Trophoblast cell (in vitro differentiated cells and primary cell): Measurements from ENCODE around the gene PLCB2.

Experiments
- DNase-seq, 2 donors: peaks; one replicate each; pipeline ENCODE4 v3.0.0-alpha.2; 2016
- H2AFZ ChIP-seq: 2 replicates; pipeline ENCODE4 v1.6.1; 2013; ENCODE audit warnings: low read length, moderate library complexity, mild to moderate bottlenecking; ENCODE audit not compliant: insufficient read depth, poor library complexity
- H2AK5ac ChIP-seq: 2 replicates; pipeline ENCODE4 v1.6.1; 2013; ENCODE audit warnings: mild to moderate bottlenecking, low read length
- H2BK120ac ChIP-seq: 2 replicates; pipeline ENCODE4 v1.6.1; 2013; ENCODE audit warnings: low read length, mild to moderate bottlenecking, moderate library complexity; ENCODE audit not compliant: insufficient read depth, poor library complexity
- H2BK12ac ChIP-seq: 2 replicates; pipeline ENCODE4 v1.6.1; 2013; ENCODE audit warnings: mild to moderate bottlenecking, low read length, moderate library complexity
- H2BK5ac ChIP-seq: 2 replicates; pipeline ENCODE4 v1.6.1; 2013; ENCODE audit warnings: low read length, low read depth, moderate library complexity, mild to moderate bottlenecking; ENCODE audit not compliant: poor library complexity
- H3K14ac ChIP-seq: 2 replicates; pipeline ENCODE4 v1.6.1; 2013; ENCODE audit warnings: mild to moderate bottlenecking, low read length
- H3K18ac ChIP-seq: 2 replicates; pipeline ENCODE4 v1.6.1; 2013; ENCODE audit warnings: mild to moderate bottlenecking, low read length
- H3K23ac ChIP-seq: 2 replicates; pipeline ENCODE4 v1.6.1; 2013; ENCODE audit warnings: low read length
- H3K27ac ChIP-seq: 2 replicates; pipeline ENCODE4 v1.5.1; 2013; ENCODE audit warnings: low read depth, mild to moderate bottlenecking, inconsistent platforms, low read length, moderate library complexity
- H3K27me3 ChIP-seq: 2 replicates; pipeline ENCODE4 v1.6.1; 2013; ENCODE audit warnings: inconsistent platforms, mild to moderate bottlenecking, low read length, moderate library complexity; ENCODE audit not compliant: insufficient read depth
- H3K36me3 ChIP-seq, 2 experiments: 1 replicate in 1 of 2; 2 replicates in 1 of 2; pipeline ENCODE4 v1.6.1; 2013; ENCODE audit warnings: low read length in 2 of 2, mild to moderate bottlenecking in 2 of 2, moderate library complexity in 1 of 2; ENCODE audit not compliant: insufficient read depth in 2 of 2, control insufficient read depth in 1 of 2
- H3K4ac ChIP-seq: 2 replicates; pipeline ENCODE4 v1.6.1; 2013; ENCODE audit warnings: low read depth, mild to moderate bottlenecking, low read length, moderate library complexity
- H3K4me1 ChIP-seq, 2 experiments: 1 replicate in 1 of 2; 2 replicates in 1 of 2; pipeline ENCODE4 v1.6.1; 2013; ENCODE audit warnings: low read length in 2 of 2, mild to moderate bottlenecking in 2 of 2, moderate library complexity in 1 of 2; ENCODE audit not compliant: insufficient read depth in 2 of 2, control insufficient read depth in 1 of 2
- H3K4me2 ChIP-seq: 2 replicates; pipeline ENCODE4 v1.6.1; 2013; ENCODE audit warnings: inconsistent platforms, mild to moderate bottlenecking, low read length, moderate library complexity
- H3K4me3 ChIP-seq: 2 replicates; pipeline ENCODE4 v1.5.1; 2013; ENCODE audit warnings: mild to moderate bottlenecking, low read depth, low read length, inconsistent platforms
- H3K79me1 ChIP-seq: one replicate; pipeline ENCODE4 v1.6.1; 2013; ENCODE audit warnings: low read length
- H3K79me2 ChIP-seq: 2 replicates; pipeline ENCODE4 v1.6.1; 2013; ENCODE audit warnings: low read length, mild to moderate bottlenecking; ENCODE audit not compliant: control insufficient read depth, insufficient read depth, poor library complexity
- H3K9ac ChIP-seq: 2 replicates; pipeline ENCODE4 v1.6.1; 2013; ENCODE audit warnings: mild to moderate bottlenecking, low read length
- H3K9me3 ChIP-seq: 2 replicates; pipeline ENCODE4 v1.6.1; 2013; ENCODE audit warnings: low read depth, mild to moderate bottlenecking, control low read depth, inconsistent platforms, low read length; ENCODE audit not compliant: insufficient read depth
- H4K12ac ChIP-seq: 2 replicates; pipeline ENCODE4 v1.6.1; 2013; ENCODE audit warnings: low read depth, mild to moderate bottlenecking, low read length, moderate library complexity
- H4K8ac ChIP-seq: 2 replicates; pipeline ENCODE4 v1.6.1; 2013; ENCODE audit warnings: low read depth, mild to moderate bottlenecking, low read length, moderate library complexity
- H4K91ac ChIP-seq: one replicate; pipeline ENCODE4 v1.6.1; 2013; ENCODE audit warnings: low read depth, mild to moderate bottlenecking, low read length, moderate library complexity
- WGBS: extraction: QIAGEN DNeasy Blood & Tissue Kit; methylation state at CpG from one replicate; pipeline ENCODE4 v1.1.7; 2013; ENCODE audit warnings: missing lambda C conversion rate; ENCODE audit not compliant: insufficient read length, insufficient coverage; ENCODE audit errors: extremely low coverage; 5-methylcytosine and 5-hydroxymethylcytosine counted together

Gene PLCB2

DNA sequence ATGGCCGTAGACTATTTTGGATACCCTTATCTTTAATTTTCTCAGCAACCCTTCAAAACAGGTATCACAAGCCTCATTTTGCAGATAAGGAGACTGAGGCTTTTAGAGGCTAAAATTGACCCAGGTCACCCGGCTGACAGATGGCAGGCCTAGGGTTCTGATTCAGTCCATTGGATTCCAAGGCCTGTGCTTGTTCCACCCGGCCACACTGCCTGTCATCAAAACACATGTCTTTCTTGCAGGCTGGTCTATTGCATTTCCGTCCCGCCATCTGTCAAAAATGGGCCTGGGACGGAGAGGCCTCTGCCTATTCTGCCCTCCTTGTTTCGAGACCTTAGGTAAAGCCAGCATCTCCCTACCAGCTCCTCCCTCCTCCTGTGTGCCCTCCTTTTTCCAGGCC, 23.9 kb upstream of the PLCB2 start:
- Histone ChIP-seq H4K8ac (no peak overlapping the region), H3K79me1 (peaks cover 53% of the 10 kb centered on the region), H3K36me3 (peaks cover 0 to 8% of the 10 kb centered on the region in 2 experiments), H3K79me2 (peaks cover 3% of the 10 kb centered on the region), H4K12ac (no peak overlapping the region), H3K27me3 (no peaks in the 10 kb centered on the region), H3K4me2 (no peak overlapping the region), H3K4ac (no peak overlapping the region), H3K9ac (no peak overlapping the region), H3K18ac (no peak overlapping the region), H2AK5ac (peak overlapping the region; percentile 3), H4K91ac (no peak overlapping the region), H2BK120ac (no peak overlapping the region), H3K9me3 (no peaks in the 10 kb centered on the region), H3K14ac (no peak overlapping the region), H2BK5ac (no peak overlapping the region), H2BK12ac (no peak overlapping the region), H3K23ac (no peak overlapping the region), H3K27ac (no peak overlapping the region), H2AFZ (no peak overlapping the region), H3K4me3 (no peak overlapping the region), H3K4me1 (peaks cover 59 to 71% of the 10 kb centered on the region in 2 experiments)
- no CpG with 5 or more reads among the region's 7 CpGs for WGBS
- peak; percentile 56 to 59 for DNase-seq

DNA sequence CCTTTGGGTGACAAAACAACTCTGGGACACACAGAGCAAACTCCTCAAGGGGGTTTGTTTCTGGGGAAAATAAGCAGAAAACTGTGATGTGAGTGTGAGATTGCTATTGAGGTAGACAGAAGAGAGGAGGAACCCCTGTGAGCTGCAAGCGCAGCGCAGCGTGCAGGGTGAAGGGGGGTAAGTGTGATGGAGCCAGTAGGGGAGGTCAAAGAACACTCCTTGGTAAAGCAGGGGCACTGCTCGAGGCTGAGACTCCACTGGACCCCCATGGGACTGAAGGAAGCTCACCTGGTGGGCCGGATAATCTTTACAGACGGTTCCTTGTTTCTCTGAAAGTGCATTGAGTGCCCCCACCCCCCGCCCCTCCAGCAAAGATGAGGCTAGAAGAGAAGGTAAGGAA, 23.3 kb upstream of the PLCB2 start:
- Histone ChIP-seq H3K79me1 (peaks cover 52% of the 10 kb centered on the region), H3K27me3 (no peaks in the 10 kb centered on the region), H3K79me2 (peaks cover 3% of the 10 kb centered on the region), H2BK12ac (peak overlapping the region; percentile 29), H4K91ac (peak overlapping the region; percentile 53), H2AFZ (no peak overlapping the region), H3K9ac (no peak overlapping the region), H2AK5ac (peak overlapping the region; percentile 55), H3K23ac (no peak overlapping the region), H3K9me3 (no peaks in the 10 kb centered on the region), H3K36me3 (peaks cover 0 to 8% of the 10 kb centered on the region in 2 experiments), H3K18ac (peak overlapping the region; percentile 59), H3K14ac (peak overlapping the region; percentile 56), H4K12ac (no peak overlapping the region), H3K4me3 (no peak overlapping the region), H3K4me1 (peaks cover 55 to 72% of the 10 kb centered on the region in 2 experiments), H3K4ac (peak overlapping the region; percentile 25), H2BK120ac (peak overlapping the region; percentile 79), H3K4me2 (no peak overlapping the region), H3K27ac (peak overlapping the region; percentile 71), H2BK5ac (peak overlapping the region; percentile 67), H4K8ac (peak overlapping the region; percentile 34)
- no peak for DNase-seq
- no CpG with 5 or more reads among the region's 7 CpGs for WGBS

DNA sequence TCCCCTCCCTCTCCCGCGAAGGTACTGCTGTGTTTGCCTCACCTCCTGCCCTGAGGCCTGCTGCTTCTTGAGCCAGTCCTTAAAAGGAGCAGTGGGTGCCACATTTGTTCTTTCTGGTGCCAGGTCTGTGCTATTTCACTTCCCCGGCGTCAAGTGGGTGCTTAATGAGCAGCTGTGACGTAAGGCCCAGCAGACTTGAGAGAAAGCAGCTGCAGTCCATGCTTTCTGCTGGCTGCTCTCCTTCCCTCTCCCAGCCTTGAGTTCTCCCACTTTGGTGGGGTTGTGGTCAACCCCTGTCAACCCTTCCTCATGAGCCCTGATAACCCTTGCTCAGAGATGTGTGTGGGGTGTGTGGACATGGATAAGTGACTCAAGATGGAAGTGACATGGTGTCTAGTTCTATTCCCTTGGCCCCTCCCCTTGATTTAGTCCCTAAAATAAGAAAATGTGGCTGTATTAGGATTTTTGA, 22.7 kb upstream of the PLCB2 start:
- H3K79me2 ChIP-seq: peaks cover 3% of the 10 kb centered on the region
- no peak overlapping the region for H3K4ac ChIP-seq
- H3K27me3 ChIP-seq: no peaks in the 10 kb centered on the region
- no CpG with 5 or more reads among the region's 5 CpGs for WGBS
- H3K18ac ChIP-seq: peak overlapping the region; percentile 59
- H3K9me3 ChIP-seq: no peaks in the 10 kb centered on the region
- peaks cover 0 to 8% of the 10 kb centered on the region in 2 experiments for H3K36me3 ChIP-seq
- no peak overlapping the region for H3K4me2 ChIP-seq
- peaks cover 50 to 69% of the 10 kb centered on the region in 2 experiments for H3K4me1 ChIP-seq
- no peak for DNase-seq
- no peak overlapping the region for H4K8ac ChIP-seq
- H3K27ac ChIP-seq: peak overlapping the region; percentile 71
- no peak overlapping the region for H2AK5ac ChIP-seq
- H4K12ac ChIP-seq: no peak overlapping the region
- H4K91ac ChIP-seq: peak overlapping the region; percentile 53
- no peak overlapping the region for H3K9ac ChIP-seq
- no peak overlapping the region for H2AFZ ChIP-seq
- H3K4me3 ChIP-seq: no peak overlapping the region
- H2BK5ac ChIP-seq: peak overlapping the region; percentile 67
- peak overlapping the region; percentile 79 for H2BK120ac ChIP-seq
- H2BK12ac ChIP-seq: peak overlapping the region; percentile 29
- peaks cover 46% of the 10 kb centered on the region for H3K79me1 ChIP-seq
- no peak overlapping the region for H3K23ac ChIP-seq
- peak overlapping the region; percentile 56 for H3K14ac ChIP-seq

DNA sequence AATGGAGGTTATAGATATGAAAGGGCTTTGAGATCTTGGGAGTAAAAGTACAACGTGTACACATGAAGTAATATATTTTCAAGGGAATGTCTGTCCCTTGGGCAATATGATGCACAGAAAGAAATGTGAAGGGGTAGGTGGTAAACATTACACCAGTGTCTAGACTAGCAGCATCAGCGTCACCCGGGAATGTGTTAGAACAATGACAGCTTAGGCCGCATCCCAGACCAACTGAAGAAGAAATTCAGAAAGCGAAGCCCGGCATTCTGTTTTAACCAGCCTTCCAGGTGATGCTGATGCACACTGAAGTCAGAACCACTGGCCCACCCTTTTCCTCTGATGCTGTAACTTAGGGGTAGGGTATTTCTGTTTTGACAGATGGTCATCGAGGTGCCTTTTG, 22.1 kb upstream of the PLCB2 start:
- Histone ChIP-seq H4K12ac (no peak overlapping the region), H3K27ac (peak overlapping the region; percentile 71), H2AFZ (no peak overlapping the region), H2BK12ac (no peak overlapping the region), H3K14ac (no peak overlapping the region), H3K9ac (no peak overlapping the region), H2BK120ac (peak overlapping the region; percentile 69), H2BK5ac (no peak overlapping the region), H3K18ac (no peak overlapping the region), H4K91ac (peak overlapping the region; percentile 80), H2AK5ac (no peak overlapping the region), H3K79me2 (peaks cover 3% of the 10 kb centered on the region), H3K23ac (no peak overlapping the region), H3K9me3 (no peaks in the 10 kb centered on the region), H4K8ac (no peak overlapping the region), H3K79me1 (peaks cover 47% of the 10 kb centered on the region), H3K4ac (no peak overlapping the region), H3K4me2 (no peak overlapping the region), H3K4me1 (peaks cover 47 to 68% of the 10 kb centered on the region in 2 experiments), H3K4me3 (no peak overlapping the region), H3K36me3 (peaks cover 0 to 8% of the 10 kb centered on the region in 2 experiments), H3K27me3 (no peaks in the 10 kb centered on the region)
- WGBS: no CpG with 5 or more reads among the region's 7 CpGs
- DNase-seq: no peak
